Osteocyte (in vitro differentiated cells): ENCODE measurements around the gene ZNF750. TPM values are rescaled to one million over a fixed set of nuclear protein-coding genes. Genes with fewer than 3 reads are reported as not detected.

Experiments used
- DNase-seq: peaks from one replicate; pipeline ENCODE4 v3.0.0; 2021; ENCODE audit warnings: mixed read lengths; ENCODE audit not compliant: unreplicated experiment; ENCODE audit errors: extremely low spot score
- H3K27ac Mint-ChIP-seq: one replicate; pipeline ENCODE4 v1.8.0; 2021; ENCODE audit warnings: mild to moderate bottlenecking, mixed read lengths; ENCODE audit not compliant: unreplicated experiment
- H3K27me3 Mint-ChIP-seq: one replicate; pipeline ENCODE4 v1.8.0; 2021; ENCODE audit warnings: mixed read lengths; ENCODE audit not compliant: unreplicated experiment
- H3K36me3 Mint-ChIP-seq: one replicate; pipeline ENCODE4 v1.8.0; 2021; ENCODE audit warnings: mixed read lengths; ENCODE audit not compliant: unreplicated experiment
- H3K4me1 Mint-ChIP-seq: one replicate; pipeline ENCODE4 v1.8.0; 2021; ENCODE audit warnings: mixed read lengths; ENCODE audit not compliant: unreplicated experiment
- H3K4me3 Mint-ChIP-seq: one replicate; pipeline ENCODE4 v1.8.0; 2021; ENCODE audit warnings: mild to moderate bottlenecking, moderate library complexity, mixed read lengths; ENCODE audit not compliant: unreplicated experiment
- H3K9me3 Mint-ChIP-seq: one replicate; pipeline ENCODE4 v1.8.0; 2021; ENCODE audit warnings: mixed read lengths; ENCODE audit not compliant: unreplicated experiment
- CTCF ChIP-seq: fragments of 200-600 bp; sonication (generic); IDR thresholded peaks from 2 replicates; pipeline ENCODE4 v1.5.0; 2021; ENCODE audit warnings: antibody characterized with exemption, mild to moderate bottlenecking, moderate library complexity
- total RNA-seq: library from RNA; stranded (reverse); gene quantifications from 2 replicates; pipeline ENCODE4 v1.2.1, GENCODE V29; 2021

Gene ZNF750
- total RNA-seq, 1 donor from 2014 or later: not detected

- H3K27ac Mint-ChIP-seq: no peak overlapping the region
- TF ChIP-seq CTCF: no peak
- no peaks in the 10 kb centered on the region for H3K27me3 Mint-ChIP-seq
- H3K9me3 Mint-ChIP-seq: no peaks in the 10 kb centered on the region
- H3K36me3 Mint-ChIP-seq: peaks cover 6% of the 10 kb centered on the region
- DNase-seq: no peak
- H3K4me1 Mint-ChIP-seq: peaks cover 5% of the 10 kb centered on the region
- H3K4me3 Mint-ChIP-seq: no peak overlapping the region
These were observed 2.1 kb downstream of the ZNF750 start for GRCh38 chr17:82837586-82838320.

- H3K27me3 Mint-ChIP-seq: no peaks in the 10 kb centered on the region
- H3K9me3 Mint-ChIP-seq: no peaks in the 10 kb centered on the region
- H3K4me3 Mint-ChIP-seq: no peak overlapping the region
- DNase-seq: no peak
- peaks cover 6% of the 10 kb centered on the region for H3K36me3 Mint-ChIP-seq
- no peak for TF ChIP-seq CTCF
- H3K27ac Mint-ChIP-seq: no peak overlapping the region
- H3K4me1 Mint-ChIP-seq: peaks cover 5% of the 10 kb centered on the region
These were observed 2.9 kb downstream of the ZNF750 start for GRCh38 chr17:82836823-82837357.

- DNase-seq: no peak
- Mint-ChIP-seq H3K4me3 (no peak overlapping the region), H3K27ac (no peak overlapping the region), H3K9me3 (no peaks in the 10 kb centered on the region), H3K36me3 (peaks cover 11% of the 10 kb centered on the region), H3K4me1 (peaks cover 5% of the 10 kb centered on the region), H3K27me3 (no peaks in the 10 kb centered on the region)
- TF ChIP-seq CTCF: no peak
These were observed 3.9 kb downstream of the ZNF750 start for GRCh38 chr17:82835766-82836512.

GRCh38 chr17:82835122-82835521, 4.7 kb downstream of the ZNF750 start:
- Mint-ChIP-seq H3K4me1 (peaks cover 5% of the 10 kb centered on the region), H3K4me3 (no peak overlapping the region), H3K27me3 (no peaks in the 10 kb centered on the region), H3K27ac (no peak overlapping the region), H3K36me3 (peaks cover 12% of the 10 kb centered on the region), H3K9me3 (no peaks in the 10 kb centered on the region)
- DNase-seq: no peak
- TF ChIP-seq CTCF: no peak

- no peak overlapping the region for H3K27ac Mint-ChIP-seq
- no peak for TF ChIP-seq CTCF
- no peak for DNase-seq
- H3K36me3 Mint-ChIP-seq: peaks cover 10% of the 10 kb centered on the region
- H3K4me3 Mint-ChIP-seq: no peak overlapping the region
- H3K9me3 Mint-ChIP-seq: no peaks in the 10 kb centered on the region
- peaks cover 5% of the 10 kb centered on the region for H3K4me1 Mint-ChIP-seq
- no peaks in the 10 kb centered on the region for H3K27me3 Mint-ChIP-seq
These were observed 6.8 kb downstream of the ZNF750 start for GRCh38 chr17:82832881-82833475.
